Stomach (tissue), 4 donors: ENCODE measurements around the gene RANBP3.

Experiments used
- CTCF ChIP-seq, 7 experiments: fragments of 450-650 bp in 4 of 7; fragments of 200-600 bp in 3 of 7; sonication (generic) in 3 of 7; IDR thresholded peaks; one replicate each; pipeline ENCODE4 v1.5.1; 2016 to 2019; ENCODE audit warnings: antibody characterized with exemption in 7 of 7, control low read depth in 2 of 7, mild to moderate bottlenecking in 1 of 7
- POLR2A ChIP-seq, 4 donors: fragments of 450-650 bp; IDR thresholded peaks; one replicate each; pipeline ENCODE4 v1.6.1; 2016; ENCODE audit warnings: antibody characterized with exemption in 4 of 4, control low read depth in 2 of 4, mild to moderate bottlenecking in 1 of 4, moderate library complexity in 1 of 4

GRCh38 chr19:5952193-5953029 lies 25.5 kb downstream of the RANBP3 start:
- TF ChIP-seq POLR2A (IDR thresholded peaks at IDR 0.05) (no peak), CTCF (IDR thresholded peaks at IDR 0.05) (no peak)
